Osteocyte (in vitro differentiated cells): Measurements from ENCODE around the gene LRCH4. TPM values are rescaled to one million over a fixed set of nuclear protein-coding genes. Genes with fewer than 3 reads are reported as not detected.
"Not testable (repeated sequence)": the region's sequence is repeated elsewhere in the genome, so short reads cannot be mapped to it uniquely, and the experiment has no call there.

Source experiments
- DNase-seq: peaks from one replicate; pipeline ENCODE4 v3.0.0; 2021; ENCODE audit warnings: mixed read lengths; ENCODE audit not compliant: unreplicated experiment; ENCODE audit errors: extremely low spot score
- H3K27ac Mint-ChIP-seq: one replicate; pipeline ENCODE4 v1.8.0; 2021; ENCODE audit warnings: mild to moderate bottlenecking, mixed read lengths; ENCODE audit not compliant: unreplicated experiment
- H3K27me3 Mint-ChIP-seq: one replicate; pipeline ENCODE4 v1.8.0; 2021; ENCODE audit warnings: mixed read lengths; ENCODE audit not compliant: unreplicated experiment
- H3K36me3 Mint-ChIP-seq: one replicate; pipeline ENCODE4 v1.8.0; 2021; ENCODE audit warnings: mixed read lengths; ENCODE audit not compliant: unreplicated experiment
- H3K4me1 Mint-ChIP-seq: one replicate; pipeline ENCODE4 v1.8.0; 2021; ENCODE audit warnings: mixed read lengths; ENCODE audit not compliant: unreplicated experiment
- H3K4me3 Mint-ChIP-seq: one replicate; pipeline ENCODE4 v1.8.0; 2021; ENCODE audit warnings: mild to moderate bottlenecking, moderate library complexity, mixed read lengths; ENCODE audit not compliant: unreplicated experiment
- H3K9me3 Mint-ChIP-seq: one replicate; pipeline ENCODE4 v1.8.0; 2021; ENCODE audit warnings: mixed read lengths; ENCODE audit not compliant: unreplicated experiment
- CTCF ChIP-seq: fragments of 200-600 bp; sonication (generic); IDR thresholded peaks from 2 replicates; pipeline ENCODE4 v1.5.0; 2021; ENCODE audit warnings: antibody characterized with exemption, mild to moderate bottlenecking, moderate library complexity
- total RNA-seq: library from RNA; stranded (reverse); gene quantifications from 2 replicates; pipeline ENCODE4 v1.2.1, GENCODE V29; 2021

Gene LRCH4
- total RNA-seq, 1 donor from 2014 or later = 90.9 TPM

GRCh38 chr7:100567031-100567730 is 18.7 kb downstream of the LRCH4 start:
- no peaks in the 10 kb centered on the region for H3K9me3 Mint-ChIP-seq
- no peaks in the 10 kb centered on the region for H3K27me3 Mint-ChIP-seq
- no peaks in the 10 kb centered on the region for H3K36me3 Mint-ChIP-seq
- DNase-seq = no peak
- H3K4me3 Mint-ChIP-seq = no peak overlapping the region
- H3K27ac Mint-ChIP-seq = no peak overlapping the region
- H3K4me1 Mint-ChIP-seq = peaks cover 19% of the 10 kb centered on the region
- no peak for TF ChIP-seq CTCF

GRCh38 chr7:100566018-100566531 is 19.9 kb downstream of the LRCH4 start:
- Mint-ChIP-seq H3K4me1 (peaks cover 15% of the 10 kb centered on the region), H3K36me3 (no peaks in the 10 kb centered on the region), H3K4me3 (no peak overlapping the region), H3K9me3 (no peaks in the 10 kb centered on the region), H3K27me3 (no peaks in the 10 kb centered on the region), H3K27ac (no peak overlapping the region)
- no peak for TF ChIP-seq CTCF
- DNase-seq = no peak

GRCh38 chr7:100565133-100565571 is 20.8 kb downstream of the LRCH4 start:
- Mint-ChIP-seq H3K36me3 (no peaks in the 10 kb centered on the region), H3K9me3 (no peaks in the 10 kb centered on the region), H3K4me3 (no peak overlapping the region), H3K4me1 (peaks cover 11% of the 10 kb centered on the region), H3K27me3 (no peaks in the 10 kb centered on the region), H3K27ac (no peak overlapping the region)
- no peak for TF ChIP-seq CTCF
- no peak for DNase-seq

GRCh38 chr7:100564405-100564804 is 21.5 kb downstream of the LRCH4 start:
- not testable (repeated sequence) for H3K36me3 Mint-ChIP-seq, H3K27me3 Mint-ChIP-seq, H3K4me1 Mint-ChIP-seq, H3K9me3 Mint-ChIP-seq, H3K27ac Mint-ChIP-seq, DNase-seq, H3K4me3 Mint-ChIP-seq

GRCh38 chr7:100563809-100564400 is 22.0 kb downstream of the LRCH4 start:
- Mint-ChIP-seq H3K27me3 (no peaks in the 10 kb centered on the region), H3K4me3 (no peak overlapping the region), H3K36me3 (no peaks in the 10 kb centered on the region), H3K27ac (no peak overlapping the region), H3K9me3 (no peaks in the 10 kb centered on the region), H3K4me1 (peaks cover 7% of the 10 kb centered on the region)
- DNase-seq = peak; percentile 92
- peak; percentile 93 for TF ChIP-seq CTCF
